Embryonic facial prominence (tissue), 1 donor: ENCODE data around the gene KATNAL2.

Experiments
- DNase-seq: peaks from one replicate; pipeline ENCODE4 v3.0.0-alpha.2; 2016; ENCODE audit errors: extremely low spot score

KATNAL2 gene

GRCh38 chr18:47035156-47035671, 117.8 kb downstream of the KATNAL2 start, which contains the start of gene ELOA2:
Gene ELOA2, minus strand, starts transcription at chr18:47035621. Its CDS starts 357 bp downstream, at chr18:47035264.
- no peak for DNase-seq

- DNase-seq, result no peak
Measured at GRCh38 chr18:47036298-47036874, 119.0 kb downstream of the KATNAL2 start.

GRCh38 chr18:47036927-47037578, 119.7 kb downstream of the KATNAL2 start:
- no peak for DNase-seq

- no peak for DNase-seq
Measured at GRCh38 chr18:47040982-47041381, 123.6 kb downstream of the KATNAL2 start.

GRCh38 chr18:47050468-47050867, 133.1 kb downstream of the KATNAL2 start:
- no peak for DNase-seq

GRCh38 chr18:47054369-47054768, 137.0 kb downstream of the KATNAL2 start:
- no peak for DNase-seq

GRCh38 chr18:47062471-47062870, 145.1 kb downstream of the KATNAL2 start:
- DNase-seq, result no peak

GRCh38 chr18:47063096-47063495, 145.7 kb downstream of the KATNAL2 start:
- DNase-seq, result no peak

- no peak for DNase-seq
Measured at GRCh38 chr18:47067648-47068047, 150.2 kb downstream of the KATNAL2 start.

GRCh38 chr18:47075098-47075883, 157.9 kb downstream of the KATNAL2 start:
- no peak for DNase-seq

- no peak for DNase-seq
Measured at GRCh38 chr18:47077111-47077510, 159.7 kb downstream of the KATNAL2 start.

GRCh38 chr18:47080872-47081271, 163.5 kb downstream of the KATNAL2 start:
- DNase-seq, result no peak

GRCh38 chr18:47081578-47081977, 164.2 kb downstream of the KATNAL2 start:
- DNase-seq, result no peak

GRCh38 chr18:47087676-47088075, 170.3 kb downstream of the KATNAL2 start:
- DNase-seq, result no peak

- DNase-seq, result no peak
Measured at GRCh38 chr18:47095810-47096209, 178.4 kb downstream of the KATNAL2 start.

- peak; percentile 21 for DNase-seq
Measured at GRCh38 chr18:47100212-47100831, 182.9 kb downstream of the KATNAL2 start.

- no peak for DNase-seq
Measured at GRCh38 chr18:47108373-47108772, 191.0 kb downstream of the KATNAL2 start.

GRCh38 chr18:47108998-47109405, 191.6 kb downstream of the KATNAL2 start:
- no peak for DNase-seq

- no peak for DNase-seq
Measured at GRCh38 chr18:47109720-47110119, 192.3 kb downstream of the KATNAL2 start.

- no peak for DNase-seq
Measured at GRCh38 chr18:47110492-47111274, 193.3 kb downstream of the KATNAL2 start.

- no peak for DNase-seq
Measured at GRCh38 chr18:47113796-47114540, 196.6 kb downstream of the KATNAL2 start.
